CD4-positive, alpha-beta memory T cell (primary cell): ENCODE measurements around the gene PRDX1. TPM values are rescaled to one million over a fixed set of nuclear protein-coding genes. Genes with fewer than 3 reads are reported as not detected.

Experiments used
- CTCF ChIA-PET: fragments of 350-600 bp; sonication (Branson Sonifier 250); formaldehyde crosslinking; loops from one replicate; lab custom pipeline; 2021; ENCODE audit warnings: inconsistent platforms; ENCODE audit not compliant: partially characterized antibody; lab: Charles Lee
- POLR2A ChIA-PET: fragments of 350-600 bp; sonication (Branson Sonifier 250); formaldehyde crosslinking; loops from one replicate; lab custom pipeline; 2021; ENCODE audit not compliant: partially characterized antibody; lab: Charles Lee
- DNase-seq, 5 donors: peaks; one replicate each; pipeline versions ENCODE4 v3.0.0 to v3.0.0-alpha.2; 2020 to 2022; ENCODE audit warnings: mixed read lengths in 1 of 5
- H3K27ac ChIP-seq: one replicate; pipeline ENCODE4 v1.7.0; 2013; ENCODE audit warnings: low read depth, low read length
- H3K27me3 ChIP-seq: 2 replicates; pipeline ENCODE4 v1.7.0; 2013; ENCODE audit warnings: mild to moderate bottlenecking, low read length, moderate library complexity; ENCODE audit not compliant: insufficient read depth
- H3K36me3 ChIP-seq: 2 replicates; pipeline ENCODE4 v1.7.0; 2013; ENCODE audit warnings: mild to moderate bottlenecking, low read length, moderate library complexity; ENCODE audit not compliant: insufficient read depth
- H3K4me1 ChIP-seq: 2 replicates; pipeline ENCODE4 v1.7.0; 2013; ENCODE audit warnings: mild to moderate bottlenecking, low read length, moderate library complexity; ENCODE audit not compliant: insufficient read depth
- H3K4me3 ChIP-seq, 2 donors: one replicate each; pipeline ENCODE4 v1.7.0; 2013; ENCODE audit warnings: low read length in 2 of 2, mild to moderate bottlenecking in 1 of 2
- H3K9me3 ChIP-seq, 2 donors: one replicate each; pipeline ENCODE4 v1.7.0; 2013; ENCODE audit warnings: low read length in 2 of 2, control low read depth in 1 of 2; ENCODE audit not compliant: control insufficient read depth in 1 of 2
- H3K27ac Mint-ChIP-seq, 7 donors: one replicate each; pipeline ENCODE4 v1.8.0; 2020 to 2021; ENCODE audit warnings: mixed read lengths in 7 of 7, mild to moderate bottlenecking in 6 of 7, inconsistent platforms in 3 of 7, moderate library complexity in 3 of 7
- H3K27me3 Mint-ChIP-seq, 2 donors: one replicate each; pipeline ENCODE4 v1.8.0; 2020 to 2021; ENCODE audit warnings: mixed read lengths in 2 of 2
- H3K36me3 Mint-ChIP-seq, 2 donors: one replicate each; pipeline ENCODE4 v1.8.0; 2020 to 2021; ENCODE audit warnings: mixed read lengths in 2 of 2, inconsistent platforms in 1 of 2, mild to moderate bottlenecking in 1 of 2
- H3K4me1 Mint-ChIP-seq, 4 donors: one replicate each; pipeline ENCODE4 v1.8.0; 2020 to 2021; ENCODE audit warnings: mixed read lengths in 4 of 4, mild to moderate bottlenecking in 1 of 4
- H3K4me3 Mint-ChIP-seq, 8 donors: one replicate each; pipeline ENCODE4 v1.8.0; 2020 to 2021; ENCODE audit warnings: mixed read lengths in 8 of 8, mild to moderate bottlenecking in 7 of 8, moderate library complexity in 6 of 8, inconsistent platforms in 3 of 8
- H3K9me3 Mint-ChIP-seq, 8 donors: one replicate each; pipeline ENCODE4 v1.8.0; 2020 to 2021; ENCODE audit warnings: mixed read lengths in 8 of 8, mild to moderate bottlenecking in 5 of 8, inconsistent platforms in 3 of 8, moderate library complexity in 1 of 8
- intact Hi-C: fragments of 100-400 bp; cut with micrococcal nuclease; formaldehyde crosslinking; loops from one replicate; pipeline ENCODE4 v1.15.1; 2023
- polyA plus RNA-seq, 2 donors: library from polyadenylated mRNA; unstranded; fragments of 300-500 nt; fragmentation: Illumina TruSeq; gene quantifications; one replicate each; pipeline ENCODE4 v1.2.3, GENCODE V29; 2021
- total RNA-seq, 2 experiments: library from RNA; stranded (reverse); gene quantifications; one replicate each; pipeline ENCODE4 v1.2.3, GENCODE V29; 2021

The PRDX1 gene
- total and polyA plus RNA-seq, 4 experiments from 2014 or later: 130 to 288 (median 197) TPM

GRCh38 chr1:45510036-45510971 lies 11.4 kb downstream of the PRDX1 start:
- Mint-ChIP-seq H3K27me3 (no peaks in the 10 kb centered on the region), H3K36me3 (peaks cover 42 to 65% of the 10 kb centered on the region in 2 donors), H3K27ac (peak overlapping the region in 3 of 7 donors; percentile 20 to 57 (median 36)), H3K9me3 (no peaks in the 10 kb centered on the region), H3K4me3 (no peak overlapping the region), H3K4me1 (peaks cover 0 to 4% (median 1%) of the 10 kb centered on the region in 4 donors)
- ChIA-PET CTCF (interaction anchor here (0.7 to 4.9 kb wide), 8 partner anchors 9 to 59 kb away, joined by 3 to 184 read pairs (median 3); partner anchors contain the start of genes CCDC163 and MMACHC), POLR2A (interaction anchor here (0.8 to 3.0 kb wide), 4 partner anchors 10 to 74 kb away, joined by 3 to 30 read pairs (median 3); partner anchors contain the start of genes MMACHC, NASP and PRDX1)
- Histone ChIP-seq H3K4me3 (no peak overlapping the region), H3K27ac (no peak overlapping the region), H3K4me1 (no peaks in the 10 kb centered on the region), H3K27me3 (no peaks in the 10 kb centered on the region), H3K9me3 (no peaks in the 10 kb centered on the region), H3K36me3 (peaks cover 44% of the 10 kb centered on the region)
- DNase-seq: no peak
- intact Hi-C loops: no loop called here

GRCh38 chr1:45508295-45509151 lies 13.2 kb downstream of the PRDX1 start:
- Histone ChIP-seq H3K36me3 (peaks cover 28% of the 10 kb centered on the region), H3K4me3 (no peak overlapping the region), H3K9me3 (no peaks in the 10 kb centered on the region), H3K27ac (no peak overlapping the region), H3K27me3 (no peaks in the 10 kb centered on the region), H3K4me1 (no peaks in the 10 kb centered on the region)
- H3K9me3 Mint-ChIP-seq: no peaks in the 10 kb centered on the region
- no peak for DNase-seq
- no peak overlapping the region for H3K4me3 Mint-ChIP-seq
- no peaks in the 10 kb centered on the region for H3K27me3 Mint-ChIP-seq
- ChIA-PET CTCF (interaction anchor here (1.6 to 4.9 kb wide), 2 partner anchors 61 kb away, joined by 5 to 184 read pairs; no protein-coding TSS in a partner anchor), POLR2A (interaction anchor here (0.5 to 1.5 kb wide), 2 partner anchors 13 to 33 kb away, joined by 3 to 4 read pairs; partner anchors contain the start of gene PRDX1)
- peak overlapping the region in 4 of 7 donors; percentile 29 to 65 (median 51) for H3K27ac Mint-ChIP-seq
- peaks cover 30 to 48% of the 10 kb centered on the region in 2 donors for H3K36me3 Mint-ChIP-seq
- intact Hi-C loops: no loop called here
- peaks cover 0 to 2% (median under 1%) of the 10 kb centered on the region in 4 donors for H3K4me1 Mint-ChIP-seq

GRCh38 chr1:45507893-45508292 lies 13.8 kb downstream of the PRDX1 start:
- H3K36me3 ChIP-seq: peaks cover 23% of the 10 kb centered on the region
- no peaks in the 10 kb centered on the region for H3K27me3 ChIP-seq
- H3K9me3 ChIP-seq: no peaks in the 10 kb centered on the region
- no peak overlapping the region for H3K4me3 Mint-ChIP-seq
- POLR2A ChIA-PET: interaction anchor here (0.5 to 1.5 kb wide), 2 partner anchors 13 to 34 kb away, joined by 3 to 4 read pairs; partner anchors contain the start of gene PRDX1
- peak overlapping the region in 4 of 7 donors; percentile 29 to 65 (median 51) for H3K27ac Mint-ChIP-seq
- no peak overlapping the region for H3K27ac ChIP-seq
- H3K27me3 Mint-ChIP-seq: no peaks in the 10 kb centered on the region
- H3K36me3 Mint-ChIP-seq: peaks cover 27 to 43% of the 10 kb centered on the region in 2 donors
- H3K4me1 ChIP-seq: no peaks in the 10 kb centered on the region
- H3K4me1 Mint-ChIP-seq: peaks cover 0 to 2% (median under 1%) of the 10 kb centered on the region in 4 donors
- CTCF ChIA-PET: interaction anchor here (1.6 kb wide), 1 partner anchor 62 kb away, joined by 5 read pairs; no protein-coding TSS in a partner anchor
- H3K9me3 Mint-ChIP-seq: no peaks in the 10 kb centered on the region
- intact Hi-C loops: no loop called here
- no peak for DNase-seq
- no peak overlapping the region for H3K4me3 ChIP-seq

GRCh38 chr1:45507195-45507594 lies 14.5 kb downstream of the PRDX1 start:
- H3K4me1 Mint-ChIP-seq: peaks cover 0 to 2% (median under 1%) of the 10 kb centered on the region in 4 donors
- no peak overlapping the region for H3K4me3 ChIP-seq
- H3K27me3 ChIP-seq: no peaks in the 10 kb centered on the region
- POLR2A ChIA-PET: interaction anchor here (1.5 kb wide), 1 partner anchor 14 kb away, joined by 4 read pairs; the partner anchor contains the start of gene PRDX1
- peak overlapping the region in 4 of 7 donors; percentile 1 to 49 (median 20) for H3K27ac Mint-ChIP-seq
- H3K27ac ChIP-seq: no peak overlapping the region
- H3K4me3 Mint-ChIP-seq: no peak overlapping the region
- H3K27me3 Mint-ChIP-seq: no peaks in the 10 kb centered on the region
- peaks cover 23% of the 10 kb centered on the region for H3K36me3 ChIP-seq
- H3K36me3 Mint-ChIP-seq: peaks cover 25 to 38% of the 10 kb centered on the region in 2 donors
- H3K9me3 Mint-ChIP-seq: no peaks in the 10 kb centered on the region
- CTCF ChIA-PET: interaction anchor here (1.6 kb wide), 1 partner anchor 63 kb away, joined by 5 read pairs; no protein-coding TSS in a partner anchor
- intact Hi-C loops: no loop called here
- H3K4me1 ChIP-seq: no peaks in the 10 kb centered on the region
- no peak for DNase-seq
- no peaks in the 10 kb centered on the region for H3K9me3 ChIP-seq

- peaks cover 17% of the 10 kb centered on the region for H3K4me1 ChIP-seq
- DNase-seq: no peak
- Mint-ChIP-seq H3K9me3 (no peaks in the 10 kb centered on the region), H3K4me1 (peaks cover 28 to 32% (median 28%) of the 10 kb centered on the region in 4 donors), H3K36me3 (peaks cover 6 to 15% of the 10 kb centered on the region in 2 donors), H3K27ac (peak overlapping the region in 1 of 7 donors; percentile 35), H3K4me3 (peak overlapping the region in 1 of 8 donors; percentile 9), H3K27me3 (no peaks in the 10 kb centered on the region)
- no peaks in the 10 kb centered on the region for H3K9me3 ChIP-seq
- no peaks in the 10 kb centered on the region for H3K27me3 ChIP-seq
- no peaks in the 10 kb centered on the region for H3K36me3 ChIP-seq
- no peak overlapping the region for H3K27ac ChIP-seq
- POLR2A ChIA-PET: interaction anchor here (1.0 to 1.5 kb wide), 2 partner anchors 12 to 18 kb away, joined by 3 to 4 read pairs; partner anchors contain the start of genes PRDX1 and TESK2
- CTCF ChIA-PET: no interaction called here
- intact Hi-C loops: no loop called here
- no peak overlapping the region for H3K4me3 ChIP-seq
Measured at GRCh38 chr1:45503462-45504360, 18.0 kb downstream of the PRDX1 start.

- DNase-seq: no peak
- peaks cover 1 to 2% of the 10 kb centered on the region in 2 donors for H3K36me3 Mint-ChIP-seq
- H3K4me3 ChIP-seq: no peak overlapping the region
- no peaks in the 10 kb centered on the region for H3K9me3 Mint-ChIP-seq
- peaks cover 31 to 34% (median 31%) of the 10 kb centered on the region in 4 donors for H3K4me1 Mint-ChIP-seq
- POLR2A ChIA-PET: interaction anchor here (1.1 to 4.5 kb wide), 4 partner anchors 11 to 186 kb away, joined by 3 to 85 read pairs (median 42); partner anchors contain the start of genes NASP, PRDX1 and TESK2
- H3K27ac ChIP-seq: no peak overlapping the region
- H3K27ac Mint-ChIP-seq: peak overlapping the region in 1 of 7 donors; percentile 66
- H3K36me3 ChIP-seq: no peaks in the 10 kb centered on the region
- CTCF ChIA-PET: interaction anchor here (2.0 to 4.2 kb wide), 6 partner anchors 10 to 490 kb away, joined by 6 to 40 read pairs (median 10); partner anchors contain the start of genes HECTD3, MUTYH, TESK2 and TOE1
- H3K4me3 Mint-ChIP-seq: peak overlapping the region in 6 of 8 donors; percentile 7 to 95 (median 39)
- intact Hi-C loops: no loop called here
- peaks cover 18% of the 10 kb centered on the region for H3K4me1 ChIP-seq
- H3K27me3 ChIP-seq: no peaks in the 10 kb centered on the region
- no peaks in the 10 kb centered on the region for H3K9me3 ChIP-seq
- H3K27me3 Mint-ChIP-seq: no peaks in the 10 kb centered on the region
Measured at GRCh38 chr1:45501505-45501859, 20.2 kb downstream of the PRDX1 start.
